SHP77 (cell line): ENCODE results near the gene HK2.
"Not testable (repeated sequence)": the region's sequence is repeated elsewhere in the genome, so short reads cannot be mapped to it uniquely, and the experiment has no call there.

Experiments used
- DNase-seq, 2 experiments: peaks; one replicate each; lab custom pipeline; 2025; lab: John Stamatoyannopoulos, UW

The HK2 gene

DNA sequence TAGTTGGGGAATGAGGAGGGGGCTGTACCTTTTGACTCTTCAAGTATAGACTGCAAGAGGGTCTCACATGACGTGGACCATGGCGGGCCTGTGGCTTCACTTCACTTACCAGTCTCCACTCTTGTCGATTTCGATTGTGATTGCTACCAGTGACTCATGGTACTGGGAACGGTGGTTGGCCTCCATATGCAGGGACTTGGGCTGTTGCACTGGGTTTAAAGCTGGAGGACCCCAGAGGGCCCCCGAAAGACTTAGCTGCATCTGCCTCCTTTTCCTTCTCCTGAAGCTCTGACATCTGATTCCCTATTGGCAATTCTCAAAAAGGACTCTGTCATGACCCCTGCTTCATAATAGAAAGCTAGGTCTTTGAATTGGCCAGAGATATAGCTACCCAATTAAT, 43.4 kb downstream of the HK2 start:
- no peak for DNase-seq

DNA sequence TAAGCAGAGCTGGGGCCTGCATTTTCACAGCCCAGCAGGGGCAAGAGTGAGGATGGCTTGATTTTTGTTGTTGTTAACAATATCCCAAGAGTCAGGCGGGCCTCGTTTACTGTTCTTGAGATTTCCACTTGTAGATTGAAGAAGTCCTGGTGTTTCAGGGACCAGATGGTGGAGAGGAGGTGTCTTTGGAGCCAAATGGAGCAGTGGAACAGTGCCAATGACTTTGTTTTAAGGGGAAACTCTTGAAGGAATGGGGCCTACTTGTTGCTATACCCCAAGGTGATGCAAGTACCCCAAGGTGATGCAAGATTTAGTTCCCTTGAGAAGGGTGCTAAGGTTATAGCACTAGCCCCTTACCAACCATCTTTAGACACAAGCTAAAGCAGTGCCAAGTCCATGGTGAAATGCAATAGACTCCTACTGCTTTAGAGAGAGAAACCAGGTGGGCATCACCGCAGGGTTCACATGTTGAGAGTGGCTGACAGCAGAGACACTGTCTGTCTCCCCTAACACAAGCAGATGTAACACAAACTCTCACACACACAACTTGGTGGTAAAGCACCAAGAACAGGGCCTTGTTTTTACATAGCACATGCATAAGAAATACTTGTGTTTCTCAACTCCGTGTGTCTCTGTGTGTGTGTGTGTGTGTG, 44.0 kb downstream of the HK2 start:
- DNase-seq: no peak

DNA sequence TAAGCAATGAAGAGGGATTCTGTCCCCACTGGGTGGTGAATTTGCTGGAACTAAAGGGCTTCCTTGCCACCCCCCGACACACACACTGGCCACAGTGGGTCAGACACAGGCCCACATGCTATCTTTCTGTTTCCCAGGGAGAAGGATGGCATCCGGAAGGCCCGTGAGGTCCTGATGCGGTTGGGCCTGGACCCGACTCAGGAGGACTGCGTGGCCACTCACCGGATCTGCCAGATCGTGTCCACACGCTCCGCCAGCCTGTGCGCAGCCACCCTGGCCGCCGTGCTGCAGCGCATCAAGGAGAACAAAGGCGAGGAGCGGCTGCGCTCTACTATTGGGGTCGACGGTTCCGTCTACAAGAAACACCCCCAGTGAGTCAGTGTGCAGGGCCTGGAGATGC, 44.6 kb downstream of the HK2 start:
- no peak for DNase-seq

DNA sequence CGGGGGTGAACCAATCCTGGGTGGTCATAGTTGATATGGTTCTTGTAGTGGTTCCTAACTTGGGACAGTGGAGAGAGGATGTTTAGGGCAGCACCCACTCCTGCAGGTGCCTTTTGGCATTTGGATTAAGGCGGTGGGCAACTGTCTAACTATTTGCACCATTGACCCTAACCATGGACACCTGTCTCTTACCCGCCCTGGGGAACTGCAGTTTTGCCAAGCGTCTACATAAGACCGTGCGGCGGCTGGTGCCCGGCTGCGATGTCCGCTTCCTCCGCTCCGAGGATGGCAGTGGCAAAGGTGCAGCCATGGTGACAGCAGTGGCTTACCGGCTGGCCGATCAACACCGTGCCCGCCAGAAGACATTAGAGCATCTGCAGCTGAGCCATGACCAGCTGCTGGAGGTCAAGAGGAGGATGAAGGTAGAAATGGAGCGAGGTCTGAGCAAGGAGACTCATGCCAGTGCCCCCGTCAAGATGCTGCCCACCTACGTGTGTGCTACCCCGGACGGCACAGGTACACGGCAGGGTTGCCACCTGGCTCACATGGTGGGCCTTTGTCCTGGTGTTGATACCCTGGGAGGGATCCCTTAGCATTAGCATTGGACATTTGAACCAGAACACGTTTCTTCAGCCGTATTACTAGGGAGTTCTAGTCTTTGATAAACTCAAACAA, 46.3 kb downstream of the HK2 start:
- DNase-seq: no peak

DNA sequence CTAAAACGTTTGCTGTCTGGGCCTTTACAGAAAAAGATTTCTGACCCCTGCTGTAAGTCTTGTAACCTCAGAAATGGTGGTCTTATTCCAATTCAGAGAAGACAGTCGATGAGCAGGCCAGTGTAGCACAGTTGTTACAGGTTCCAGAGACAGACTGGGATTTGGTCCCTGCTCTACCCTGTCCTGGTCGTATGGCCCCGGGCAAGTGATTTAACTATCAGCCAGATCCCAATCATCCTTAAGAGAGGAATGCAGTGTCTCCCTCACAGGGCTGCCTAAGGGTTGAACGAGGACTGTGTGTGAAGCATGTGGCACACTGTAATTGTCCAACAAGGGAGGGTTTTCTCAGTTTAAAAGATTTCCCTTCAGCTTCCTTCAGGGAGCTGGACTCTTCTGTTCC, 47.2 kb downstream of the HK2 start:
- DNase-seq: no peak

DNA sequence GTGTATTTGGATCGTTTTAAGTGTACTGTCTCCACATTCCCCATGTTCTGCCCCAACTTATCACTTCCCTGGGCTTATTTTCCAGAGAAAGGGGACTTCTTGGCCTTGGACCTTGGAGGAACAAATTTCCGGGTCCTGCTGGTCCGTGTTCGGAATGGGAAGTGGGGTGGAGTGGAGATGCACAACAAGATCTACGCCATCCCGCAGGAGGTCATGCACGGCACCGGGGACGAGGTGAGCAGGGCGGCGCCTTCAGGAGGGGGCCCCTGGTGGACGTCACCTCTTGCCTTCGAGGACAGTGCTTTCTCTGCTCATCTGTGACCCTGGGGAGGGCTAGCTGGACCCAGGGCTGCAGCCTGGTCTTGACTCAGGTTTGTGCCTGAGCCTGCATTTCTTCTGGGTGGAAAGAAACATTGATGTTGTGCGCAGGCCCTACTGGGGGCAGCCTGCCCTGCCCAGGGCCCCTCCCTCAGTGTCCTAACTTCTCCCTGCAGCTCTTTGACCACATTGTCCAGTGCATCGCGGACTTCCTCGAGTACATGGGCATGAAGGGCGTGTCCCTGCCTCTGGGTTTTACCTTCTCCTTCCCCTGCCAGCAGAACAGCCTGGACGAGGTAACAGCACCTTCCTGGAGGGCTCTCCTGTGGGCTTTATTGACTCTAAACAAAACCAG, 47.8 kb downstream of the HK2 start:
- no peak for DNase-seq

DNA sequence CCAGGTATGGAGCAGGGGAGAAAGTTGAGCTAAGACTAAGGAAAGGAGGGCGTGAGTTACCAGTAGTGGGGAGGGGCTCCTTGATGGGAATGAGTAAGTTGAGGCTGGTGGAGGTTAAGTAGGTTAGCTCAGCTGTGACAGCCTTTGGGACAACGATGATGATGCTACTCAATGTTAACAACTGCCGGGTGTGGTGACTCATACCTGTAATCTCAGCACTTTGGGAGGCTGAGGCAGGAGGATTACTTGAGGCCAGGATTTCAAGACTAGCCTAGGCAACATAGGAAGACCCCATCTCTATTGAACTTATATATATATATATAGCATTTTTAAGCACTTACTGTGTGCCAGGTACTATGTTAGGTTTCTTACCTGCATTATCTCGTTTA, 48.4 kb downstream of the HK2 start:
- no peak for DNase-seq

DNA sequence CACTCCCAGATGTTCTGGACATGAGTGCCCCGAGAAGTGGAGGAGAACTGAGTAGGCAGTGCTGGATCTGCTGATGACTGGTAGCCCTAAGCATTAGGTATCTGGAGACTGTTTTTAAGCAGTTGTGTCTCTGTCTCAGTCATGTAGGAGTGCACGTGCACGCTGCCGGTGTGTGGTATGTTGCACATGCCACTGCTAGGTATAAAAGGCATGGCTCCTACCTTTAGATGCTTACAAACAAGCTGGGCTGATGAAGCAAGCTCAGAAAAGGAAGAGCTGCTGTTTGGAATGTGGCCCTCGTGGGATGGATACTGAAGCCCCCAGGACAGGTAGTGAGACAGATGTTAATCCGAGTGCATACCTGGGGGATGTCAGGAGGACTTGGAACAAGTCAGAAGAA, 49.1 kb downstream of the HK2 start:
- DNase-seq: no peak

DNA sequence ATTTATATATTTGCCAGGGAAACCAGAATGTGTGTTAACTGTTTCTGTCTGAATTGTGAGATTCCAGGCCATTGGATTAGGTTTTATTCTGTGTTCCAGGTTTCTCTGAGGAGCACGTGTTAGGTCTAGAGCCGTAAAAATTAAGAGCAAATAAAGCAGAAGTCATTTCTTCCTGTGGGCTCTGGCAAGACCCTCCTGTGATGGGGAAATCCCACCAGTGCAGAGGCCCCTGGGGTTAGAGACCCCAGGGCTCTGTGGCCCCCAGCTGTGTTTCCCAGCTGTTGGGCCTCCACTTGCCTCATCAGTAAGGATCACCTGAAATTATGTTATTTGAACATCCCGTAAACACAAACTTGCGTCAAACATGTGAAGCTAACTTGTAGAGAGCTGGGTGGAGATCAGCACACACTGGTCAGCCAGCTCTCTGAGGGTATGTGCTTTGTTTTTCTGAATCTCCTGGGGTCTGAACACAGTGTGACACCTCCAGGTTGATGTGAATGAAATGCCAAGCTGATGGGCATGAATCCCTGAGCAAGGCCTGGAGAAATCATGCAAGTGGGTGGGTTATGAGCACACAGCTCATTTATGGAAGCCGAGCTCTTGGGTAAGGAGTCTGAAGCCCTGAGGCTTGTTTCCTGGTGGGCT, 50.3 kb downstream of the HK2 start:
- no peak for DNase-seq

DNA sequence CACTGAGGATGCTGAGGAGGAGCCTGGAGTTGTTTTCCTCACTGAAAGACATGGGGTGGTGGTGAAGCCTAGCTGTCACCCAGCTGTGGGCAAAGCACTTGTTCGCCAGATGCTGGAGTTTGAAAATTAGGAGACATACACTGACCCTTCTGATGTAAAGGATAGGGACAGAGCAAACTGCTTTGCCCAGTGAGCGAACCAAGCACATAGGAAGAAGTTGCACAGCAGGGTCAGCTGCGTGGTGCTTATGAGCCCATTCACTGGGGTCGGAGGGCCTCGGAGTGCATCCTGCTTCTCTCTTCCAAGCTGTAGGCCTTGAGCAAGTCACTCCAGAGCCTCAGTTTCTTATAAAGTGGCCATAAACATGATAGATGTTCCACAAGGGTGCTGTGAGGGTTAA, 50.9 kb downstream of the HK2 start:
- no peak for DNase-seq

DNA sequence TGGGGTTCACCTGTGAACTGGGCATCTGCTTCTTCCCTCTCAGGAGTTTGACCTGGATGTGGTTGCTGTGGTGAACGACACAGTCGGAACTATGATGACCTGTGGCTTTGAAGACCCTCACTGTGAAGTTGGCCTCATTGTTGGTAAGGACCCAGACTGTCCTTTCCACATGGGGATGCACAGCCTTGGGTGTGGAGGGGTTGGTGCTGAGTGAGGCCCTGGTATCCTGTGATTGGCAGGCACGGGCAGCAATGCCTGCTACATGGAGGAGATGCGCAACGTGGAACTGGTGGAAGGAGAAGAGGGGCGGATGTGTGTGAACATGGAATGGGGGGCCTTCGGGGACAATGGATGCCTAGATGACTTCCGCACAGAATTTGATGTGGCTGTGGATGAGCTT, 52.3 kb downstream of the HK2 start:
- no peak for DNase-seq

DNA sequence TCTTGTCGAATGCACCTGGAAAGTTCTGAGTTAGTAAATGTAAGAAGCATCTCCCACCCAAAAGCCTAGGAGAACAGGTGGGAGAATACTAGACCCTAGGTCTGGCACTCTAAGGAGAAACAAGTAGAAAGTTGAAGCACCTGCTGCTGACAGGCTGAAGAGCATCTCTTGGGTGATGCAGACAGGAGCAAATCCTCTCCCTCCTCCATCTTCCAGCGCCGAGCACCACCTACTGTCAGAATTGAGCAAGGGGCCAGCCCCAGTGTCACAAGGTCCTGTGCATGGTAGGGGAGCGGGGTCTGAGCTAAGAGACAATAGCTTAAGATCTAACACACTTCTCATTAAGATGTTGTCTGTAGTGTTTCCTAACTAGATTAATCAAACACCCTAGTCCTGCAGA, 52.9 kb downstream of the HK2 start:
- DNase-seq: no peak

DNA sequence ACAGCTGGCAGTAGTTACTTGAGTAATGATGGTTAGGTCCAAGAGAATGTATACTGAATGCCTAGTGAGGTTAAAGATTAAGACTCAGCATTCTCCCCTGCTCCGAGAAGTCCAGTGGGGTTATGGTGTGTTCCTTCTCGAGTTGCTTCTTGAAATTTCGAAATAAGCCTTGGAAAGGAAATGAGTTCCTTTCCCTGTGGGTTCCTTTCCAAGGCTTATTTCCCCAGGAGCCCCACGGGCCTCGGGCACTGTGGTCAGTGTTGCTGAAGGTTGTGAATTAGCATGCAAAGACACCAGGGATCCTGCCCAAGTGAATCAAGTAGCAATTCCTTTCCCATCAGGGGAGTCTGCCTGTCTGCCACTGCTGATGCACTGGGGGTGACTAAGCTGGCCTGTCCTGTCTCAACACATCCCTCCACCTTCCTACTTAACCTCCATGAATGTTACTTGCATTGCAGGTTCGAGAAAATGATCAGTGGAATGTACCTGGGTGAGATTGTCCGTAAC, 53.6 kb downstream of the HK2 start:
- DNase-seq: no peak

DNA sequence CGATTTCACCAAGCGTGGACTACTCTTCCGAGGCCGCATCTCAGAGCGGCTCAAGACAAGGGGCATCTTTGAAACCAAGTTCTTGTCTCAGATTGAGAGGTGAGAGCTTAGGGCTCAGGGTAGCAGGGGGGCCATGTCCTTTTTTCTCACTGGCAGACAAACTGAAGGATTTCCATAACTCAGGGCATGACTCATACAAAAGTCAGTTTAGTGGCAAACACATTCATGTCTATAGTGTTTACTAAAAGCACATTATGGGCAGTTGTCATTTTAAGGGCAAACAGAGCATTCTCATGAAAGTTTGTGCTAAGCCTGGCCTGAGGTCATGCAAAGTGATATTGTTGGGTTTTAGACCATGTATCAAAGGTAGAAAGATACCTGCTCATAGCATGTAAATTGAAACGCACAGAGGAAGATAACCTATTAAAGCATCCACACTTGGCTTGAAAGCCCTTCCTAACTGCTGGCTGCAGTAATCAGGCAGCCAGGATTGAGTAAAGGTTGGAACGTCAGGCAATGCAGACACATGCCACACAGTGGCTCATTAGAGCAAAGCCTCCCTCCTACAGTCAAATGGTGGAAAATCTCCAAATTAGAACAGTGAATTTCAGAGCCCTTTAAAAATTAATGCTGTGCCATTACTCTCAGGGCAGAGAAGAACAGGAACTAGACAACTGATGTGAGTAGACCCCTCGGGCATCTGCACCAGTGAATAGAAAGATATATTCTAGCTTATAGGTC, 54.2 kb downstream of the HK2 start:
- no peak for DNase-seq

DNA sequence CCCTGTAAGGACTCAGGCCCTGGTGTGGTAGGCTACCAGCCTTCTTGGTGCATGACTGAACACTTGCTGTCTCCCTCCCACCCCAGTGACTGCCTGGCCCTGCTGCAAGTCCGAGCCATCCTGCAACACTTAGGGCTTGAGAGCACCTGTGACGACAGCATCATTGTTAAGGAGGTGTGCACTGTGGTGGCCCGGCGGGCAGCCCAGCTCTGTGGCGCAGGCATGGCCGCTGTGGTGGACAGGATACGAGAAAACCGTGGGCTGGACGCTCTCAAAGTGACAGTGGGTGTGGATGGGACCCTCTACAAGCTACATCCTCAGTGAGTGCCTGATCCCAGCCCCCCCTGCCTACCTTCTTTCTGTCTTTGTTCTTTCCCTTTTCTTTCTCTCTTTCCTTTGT, 55.2 kb downstream of the HK2 start:
- no peak for DNase-seq

DNA sequence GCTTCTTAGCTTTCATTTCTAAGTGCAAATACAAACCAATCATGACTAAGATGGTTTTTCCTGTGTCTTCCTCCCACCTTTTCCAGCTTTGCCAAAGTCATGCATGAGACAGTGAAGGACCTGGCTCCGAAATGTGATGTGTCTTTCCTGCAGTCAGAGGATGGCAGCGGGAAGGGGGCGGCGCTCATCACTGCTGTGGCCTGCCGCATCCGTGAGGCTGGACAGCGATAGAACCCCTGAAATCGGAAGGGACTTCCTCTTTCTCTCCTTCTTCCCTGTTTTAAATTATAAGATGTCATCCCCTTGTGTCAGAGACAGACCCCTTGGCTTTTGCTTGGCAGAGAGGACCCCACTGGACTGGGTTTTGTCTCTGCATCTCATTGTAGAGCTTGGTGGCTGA, 56.8 kb downstream of the HK2 start:
- no peak for DNase-seq

DNA sequence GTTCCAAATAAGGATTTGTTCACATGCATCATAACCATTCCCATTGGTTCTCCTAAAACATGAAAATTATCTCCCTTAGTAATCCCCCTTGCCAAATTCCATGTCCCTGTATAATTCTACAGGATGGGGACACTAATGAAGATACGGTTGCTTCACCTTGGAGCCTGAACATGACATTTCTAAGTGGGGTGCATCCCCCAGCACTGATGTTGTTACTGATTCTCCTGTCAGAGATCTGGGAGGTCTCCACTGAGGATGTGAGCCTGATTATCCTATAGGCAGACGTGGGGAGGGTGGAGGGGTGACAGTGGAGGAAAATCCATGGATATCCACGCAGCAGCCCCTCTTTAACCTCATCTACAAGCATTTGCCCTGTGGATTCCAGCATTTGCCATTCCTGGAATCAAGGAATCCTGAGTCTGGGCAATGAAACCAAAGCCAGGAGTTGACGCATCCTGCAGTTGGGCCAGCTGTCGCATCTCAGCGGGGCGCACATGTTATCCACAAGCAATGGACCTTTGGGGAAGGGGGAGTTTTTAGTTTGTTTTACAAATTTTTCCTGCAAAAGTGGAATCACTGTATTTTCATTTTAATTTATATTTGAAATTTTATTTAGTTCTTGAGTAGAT, 57.3 kb downstream of the HK2 start:
- no peak for DNase-seq

DNA sequence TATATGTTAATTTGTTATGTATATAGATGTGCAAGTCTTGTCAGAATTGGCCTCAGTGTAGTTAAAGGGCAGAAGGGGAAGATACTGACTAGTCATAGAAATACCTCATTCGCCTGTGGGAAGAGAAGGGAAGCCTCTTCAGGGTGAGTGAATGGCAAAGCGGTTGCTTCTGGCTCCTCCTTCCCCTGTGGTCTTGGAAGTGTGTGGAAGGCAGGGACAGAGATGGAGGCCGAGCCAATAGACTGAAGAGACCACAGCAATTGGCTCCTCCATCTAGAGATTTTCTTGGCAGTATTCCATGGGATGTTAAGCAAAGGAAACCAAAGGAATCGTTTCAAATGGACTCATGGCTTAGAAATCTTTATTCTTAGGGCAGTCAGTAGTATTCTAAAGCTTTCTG, 57.9 kb downstream of the HK2 start:
- not testable (repeated sequence) for DNase-seq

DNA sequence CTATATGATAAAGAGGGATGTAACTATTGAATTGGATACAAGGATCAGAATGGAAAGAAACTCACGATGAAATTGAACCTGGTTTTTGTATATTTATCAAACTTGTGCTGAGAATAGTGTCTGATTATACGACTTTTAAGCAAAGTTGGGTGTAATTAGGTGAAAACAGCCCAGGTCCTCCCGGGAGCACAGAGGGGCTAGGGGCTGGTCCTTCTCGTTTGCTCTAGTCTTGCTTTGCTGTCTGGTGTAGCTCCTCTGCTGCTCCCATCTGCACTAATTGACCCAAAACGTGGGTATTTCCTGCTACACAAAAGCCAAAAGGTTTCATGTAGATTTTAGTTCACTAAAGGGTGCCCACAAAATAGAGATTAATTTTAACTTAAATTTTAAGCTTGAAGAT, 58.7 kb downstream of the HK2 start:
- no peak for DNase-seq

DNA sequence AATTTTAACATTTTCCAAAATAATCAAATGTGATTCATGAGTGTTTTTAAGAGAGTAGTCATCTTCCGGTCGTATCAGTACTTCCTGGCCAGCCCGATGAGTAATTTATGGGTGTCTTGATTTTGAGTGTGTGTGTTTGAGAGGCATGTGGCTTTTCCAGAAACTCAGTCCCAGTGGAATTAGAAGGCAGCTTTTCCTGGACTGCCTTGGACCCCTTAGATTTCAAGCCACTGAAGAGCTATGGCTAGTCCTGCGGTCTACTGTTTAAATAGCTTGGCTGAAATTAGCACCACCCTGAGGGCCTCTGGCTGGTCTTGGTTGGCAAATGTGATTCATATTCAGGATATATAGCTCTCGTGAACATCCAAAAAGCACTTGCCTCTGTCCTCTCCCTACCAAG, 59.4 kb downstream of the HK2 start:
- DNase-seq: no peak

DNA sequence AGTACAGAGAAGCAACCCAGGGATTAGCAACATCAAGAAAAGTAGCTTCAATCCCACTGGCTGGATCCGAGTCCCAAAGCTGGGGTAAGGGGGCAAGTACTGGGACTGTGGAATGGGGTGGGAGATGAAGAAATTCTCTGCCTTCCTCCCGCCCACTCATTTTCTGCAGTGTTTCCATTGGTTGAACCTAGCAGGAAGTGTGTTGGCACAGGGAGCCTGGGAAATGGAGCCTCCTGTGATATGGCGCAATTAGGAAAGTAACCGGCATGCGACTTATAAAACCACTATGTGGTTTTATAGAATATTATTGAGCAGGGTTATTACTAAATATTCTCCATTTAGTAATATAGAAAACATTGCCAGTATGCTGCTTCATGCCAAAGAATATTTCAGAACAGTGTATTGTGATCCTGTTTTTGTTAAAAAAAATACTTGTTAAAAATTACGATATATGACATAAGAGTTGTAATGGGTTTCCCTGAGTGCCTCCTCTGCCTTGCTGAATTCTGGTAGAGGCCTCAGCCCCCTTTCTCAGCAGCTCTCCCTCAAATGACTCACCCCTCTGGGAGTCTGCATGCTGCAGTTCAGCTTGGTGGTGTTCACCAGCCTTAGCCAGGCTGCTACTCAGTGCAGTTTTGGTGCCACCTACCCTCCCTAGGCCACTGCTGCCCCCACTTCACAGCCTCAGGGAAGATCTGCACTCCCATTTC, 60.5 kb downstream of the HK2 start:
- no peak for DNase-seq
